GM12878 (cell line): ENCODE measurements around the gene NXPH1. TPM values are rescaled to one million over a fixed set of nuclear protein-coding genes. Genes with fewer than 3 reads are reported as not detected.

Source experiments
- ATAC-seq: fragments of 200-7000 bp; cut with Tn5 transposase; 3 replicates; pipeline ENCODE4 v1.9.1; 2020; ENCODE audit warnings: mild to moderate bottlenecking, moderate library complexity
- BruUV-seq: library from RNA; stranded (reverse); fragments of 400-500 nt; replicated peaks from 2 replicates; lab custom pipeline; 2021; lab: Mats Ljungman, UMichigan
- CTCF ChIA-PET: fragments of 300-600 bp; sonication (Branson Sonifier 250); formaldehyde crosslinking; extraction: SDS; loops from one replicate; lab custom pipeline; 2021; ENCODE audit warnings: inconsistent platforms; lab: Yijun Ruan, JAX
- POLR2A ChIA-PET: fragments of 350-600 bp; formaldehyde crosslinking; extraction: SDS; loops from one replicate; lab custom pipeline; 2021; ENCODE audit warnings: inconsistent platforms; lab: Charles Lee
- RAD21 ChIA-PET: fragments of 300-600 bp; sonication (Branson Sonifier 250); formaldehyde crosslinking; loops from one replicate; lab custom pipeline; 2023; ENCODE audit warnings: antibody characterized with exemption; ENCODE audit not compliant: unreplicated experiment; lab: Charles Lee
- SMC1A ChIA-PET: fragments of 300-600 bp; sonication (Branson Sonifier 250); formaldehyde crosslinking; loops from one replicate; lab custom pipeline; 2023; ENCODE audit not compliant: unreplicated experiment, uncharacterized antibody; lab: Charles Lee
- DNase-seq: peaks from one replicate; pipeline ENCODE4 v3.0.0-alpha.2; 2011; ENCODE audit warnings: low read depth, low spot score
- FAIRE-seq: peaks from 3 replicates; lab custom pipeline; 2011; peaks lifted over from hg19 to GRCh38; lab: Jason Lieb, UNC
- H2AFZ ChIP-seq: 2 replicates; pipeline ENCODE4 v1.6.0; 2011; ENCODE audit warnings: low read depth, low read length, control low read depth; ENCODE audit not compliant: control insufficient read depth
- H3K27ac ChIP-seq: 2 replicates; pipeline ENCODE4 v1.5.1; 2011; ENCODE audit warnings: control low read depth; ENCODE audit not compliant: control insufficient read depth, insufficient read depth
- H3K27me3 ChIP-seq, 2 experiments: replicated peaks in 1 of 2; 2 replicates each; pipeline versions ENCODE4 v1.6.0 to v1.6.1; 2011; ENCODE audit warnings: low read length in 1 of 2; ENCODE audit not compliant: control insufficient read depth in 2 of 2, insufficient read depth in 2 of 2
- H3K36me3 ChIP-seq, 2 experiments: 2 replicates each; pipeline ENCODE4 v1.5.1; 2011; ENCODE audit warnings: low read length in 1 of 2; ENCODE audit not compliant: control insufficient read depth in 2 of 2, insufficient read depth in 2 of 2
- H3K4me1 ChIP-seq: 2 replicates; pipeline ENCODE4 v1.6.1; 2011; ENCODE audit warnings: mild to moderate bottlenecking, low read length, moderate library complexity, mixed read lengths; ENCODE audit not compliant: control insufficient read depth, insufficient read depth
- H3K4me2 ChIP-seq: 2 replicates; pipeline ENCODE4 v1.6.0; 2011; ENCODE audit warnings: control low read depth; ENCODE audit not compliant: control insufficient read depth, insufficient read depth
- H3K4me3 ChIP-seq: fragments of 200-600 bp; sonication (generic); 2 replicates; pipeline ENCODE4 v1.5.1; 2016
- H3K79me2 ChIP-seq: 2 replicates; pipeline ENCODE4 v1.6.0; 2011; ENCODE audit warnings: low read length; ENCODE audit not compliant: control insufficient read depth, insufficient read depth
- H3K9ac ChIP-seq: 2 replicates; pipeline ENCODE4 v1.8.0; 2011; ENCODE audit warnings: low read length, control low read depth, mixed read lengths; ENCODE audit not compliant: control insufficient read depth, insufficient read depth
- H3K9me3 ChIP-seq: replicated peaks from 3 replicates; pipeline ENCODE4 v1.5.1; 2011; ENCODE audit warnings: mild to moderate bottlenecking, low read length; ENCODE audit not compliant: control insufficient read depth, insufficient read depth
- H4K20me1 ChIP-seq: 2 replicates; pipeline ENCODE4 v1.6.0; 2011; ENCODE audit not compliant: control insufficient read depth, insufficient read depth
- CTCF ChIP-seq, 3 experiments: IDR thresholded peaks in 2 of 3; conservative IDR thresholded peaks in 1 of 3; 2 replicates each; pipeline ENCODE4 v1.5.1; 2011; ENCODE audit warnings: low read depth in 3 of 3, low read length in 3 of 3, mild to moderate bottlenecking in 3 of 3, control low read depth in 2 of 3, moderate library complexity in 2 of 3, inconsistent platforms in 1 of 3, mixed read lengths in 1 of 3; ENCODE audit not compliant: control insufficient read depth in 2 of 3, insufficient read depth in 1 of 3; ENCODE audit errors: extremely low read depth in 1 of 3
- E4F1 ChIP-seq: fragments of 450-650 bp; IDR thresholded peaks from 2 replicates; pipeline ENCODE4 v1.6.1; 2018; ENCODE audit warnings: borderline replicate concordance, mild to moderate bottlenecking; ENCODE audit not compliant: partially characterized antibody
- REST ChIP-seq: IDR thresholded peaks from 2 replicates; pipeline ENCODE4 v1.6.1; 2012; ENCODE audit warnings: mild to moderate bottlenecking, low read depth, low read length
- RUNX3 ChIP-seq: IDR thresholded peaks from 2 replicates; pipeline ENCODE4 v1.6.1; 2012; ENCODE audit warnings: low read length, inconsistent platforms
- ZBTB40 ChIP-seq: fragments of 450-650 bp; IDR thresholded peaks from 2 replicates; pipeline ENCODE4 v1.6.1; 2016; ENCODE audit warnings: mild to moderate bottlenecking, moderate library complexity, borderline replicate concordance
- WGBS: methylation state at CpG from one replicate; pipeline ENCODE4 v1.1.6; 2016; ENCODE audit warnings: low lambda C conversion rate; ENCODE audit not compliant: insufficient replicate concordance, insufficient coverage; ENCODE audit errors: missing lambda C conversion rate; 5-methylcytosine and 5-hydroxymethylcytosine counted together
- in situ Hi-C: fragments of 300-500 bp; cut with MboI; formaldehyde crosslinking; loops from 9 replicates; pipeline ENCODE4 v1.14.3; 2018; ENCODE audit warnings: mixed read lengths
- intact Hi-C: fragments of 100-400 bp; cut with micrococcal nuclease; formaldehyde crosslinking; loops from one replicate; pipeline ENCODE4 v1.14.2; 2022; ENCODE audit not compliant: unreplicated experiment
- polyA plus RNA-seq, 11 experiments: library from polyadenylated mRNA; depleted of rRNA in 4 of 11; unstranded in 6 of 11; stranded (reverse) in 5 of 11; fragments of >200 nt; fragmentation: Nextera tagmentation in 4 of 11; fragmentation: Illumina TruSeq in 1 of 11; extraction: Ambion mirVana in 4 of 11; extraction: Trizol in 1 of 11; gene quantifications; 1 replicate in 1 of 11; 2 replicates in 10 of 11; pipeline versions ENCODE4 v1.2.1 to v1.2.3, GENCODE V29; 2011 to 2016; ENCODE audit warnings: inconsistent platforms in 2 of 11, missing spikeins in 2 of 11, low read depth in 1 of 11
- total RNA-seq, 4 experiments: library from RNA; depleted of rRNA in 3 of 4; stranded (reverse); fragments of >200 nt in 3 of 4; fragmentation: Illumina TruSeq in 1 of 4; extraction: Trizol in 1 of 4; gene quantifications; 2 replicates each; pipeline versions ENCODE4 v1.2.1 to v1.2.3, GENCODE V29; 2013 to 2021

NXPH1 gene
- total and polyA plus RNA-seq, 10 of the 15 experiments (the other 5 are each of a cell fraction or from before 2014, with no cell fraction given), result 0.06 to 0.34 TPM; not detected in 8

GRCh38 chr7:8435590-8436545 is 2.5 kb downstream of the NXPH1 start (continued):
- TF ChIP-seq ZBTB40, result no peak

- Histone ChIP-seq H3K9me3 (no peaks in the 10 kb centered on the region; the same call in 2 of the 3 replicates), H4K20me1 (no peaks in the 10 kb centered on the region), H3K27ac (no peak overlapping the region), H2AFZ (no peak overlapping the region), H3K4me3 (no peak overlapping the region), H3K27me3 (peaks cover 19 to 28% of the 10 kb centered on the region in 2 experiments), H3K4me2 (no peak overlapping the region), H3K4me1 (no peaks in the 10 kb centered on the region), H3K9ac (no peak overlapping the region), H3K36me3 (no peaks in the 10 kb centered on the region), H3K79me2 (no peaks in the 10 kb centered on the region)
- ChIA-PET RAD21 (interaction anchor here (3.7 kb wide), 1 partner anchor 287 kb away, joined by 17 read pairs; no protein-coding TSS in a partner anchor), POLR2A (no interaction called here), SMC1A (interaction anchor here (0.9 to 1.2 kb wide), 3 partner anchors 11 to 281 kb away, joined by 3 read pairs; no protein-coding TSS in a partner anchor), CTCF (interaction anchor here (0.7 to 2.1 kb wide), 8 partner anchors 9 to 615 kb away, joined by 3 to 12 read pairs (median 3); no protein-coding TSS in a partner anchor)
- peak; percentile 4 for DNase-seq
- under 1% methylated on average over 15 of the region's 15 CpGs for WGBS
- BruUV-seq, result no TSS peak
- peak; percentile 61 for FAIRE-seq
- peak; percentile 96 for ATAC-seq
- intact Hi-C loops (loop anchor here (1.0 to 5.0 kb wide), 2 partner anchors 287 to 655 kb away; no protein-coding TSS in a partner anchor), in situ Hi-C loops (no loop called here)
- TF ChIP-seq E4F1 (no peak), REST (no peak), CTCF (IDR thresholded peaks at IDR 0.05 in 2 of 3, conservative IDR thresholded peaks at IDR 0.05 in 1 of 3; ENCODE audit: control insufficient read depth in 2 of 3, extremely low read depth in 1 of 3, insufficient read depth in 1 of 3, low read depth in 3 of 3, low read length in 3 of 3) (peak; percentile 81 to 94 (median 89)), RUNX3 (0 out of 2 replicates have a peak, but pooled peaks have one; percentile 6)
Measured at GRCh38 chr7:8436965-8437364, 3.6 kb downstream of the NXPH1 start.
